SKM-1 treated with dmso at 0.1 percent for 144 hours (cell line): ENCODE results near the gene TIMM22.

ENCODE experiments used
- DNase-seq: peaks from one replicate; lab custom pipeline; 2025; ENCODE audit not compliant: unreplicated experiment; lab: John Stamatoyannopoulos, UW

Gene TIMM22

GRCh38 chr17:1018547-1018946, 21.6 kb downstream of the TIMM22 start:
- DNase-seq: no peak

GRCh38 chr17:1019451-1019850, 22.5 kb downstream of the TIMM22 start:
- DNase-seq: no peak

GRCh38 chr17:1021147-1021546, 24.2 kb downstream of the TIMM22 start:
- DNase-seq: no peak

GRCh38 chr17:1022278-1023024, 25.5 kb downstream of the TIMM22 start:
- no peak for DNase-seq

GRCh38 chr17:1024076-1024475, 27.1 kb downstream of the TIMM22 start:
- no peak for DNase-seq

- DNase-seq: no peak
Measured at GRCh38 chr17:1025733-1026598, 29.0 kb downstream of the TIMM22 start.

- no peak for DNase-seq
Measured at GRCh38 chr17:1026599-1026975, 29.7 kb downstream of the TIMM22 start.

- no peak for DNase-seq
Measured at GRCh38 chr17:1027044-1027443, 30.1 kb downstream of the TIMM22 start.

- DNase-seq: no peak
Measured at GRCh38 chr17:1029196-1029921, 32.4 kb downstream of the TIMM22 start.

- DNase-seq: no peak
Measured at GRCh38 chr17:1029922-1030644, 33.2 kb downstream of the TIMM22 start.

- no peak for DNase-seq
Measured at GRCh38 chr17:1030684-1031532, 34.0 kb downstream of the TIMM22 start.

- no peak for DNase-seq
Measured at GRCh38 chr17:1031711-1032110, 34.8 kb downstream of the TIMM22 start.

- DNase-seq: no peak
Measured at GRCh38 chr17:1032391-1032790, 35.5 kb downstream of the TIMM22 start.

- DNase-seq: no peak
Measured at GRCh38 chr17:1033503-1033902, 36.6 kb downstream of the TIMM22 start.

GRCh38 chr17:1034652-1035210, 37.8 kb downstream of the TIMM22 start:
- DNase-seq: no peak

- DNase-seq: no peak
Measured at GRCh38 chr17:1035546-1036170, 38.7 kb downstream of the TIMM22 start.

- DNase-seq: no peak
Measured at GRCh38 chr17:1036171-1036844, 39.4 kb downstream of the TIMM22 start.

- DNase-seq: no peak
Measured at GRCh38 chr17:1036845-1037237, 39.9 kb downstream of the TIMM22 start.
